Measurements from ENCODE around the gene CGREF1.
A peak's percentile ranks its signal among the peaks of the same experiment; 100 is the strongest.

Gene CGREF1

GRCh38 chr2:27097341-27097740 lies 21.6 kb downstream of the CGREF1 start:
- Histone ChIP-seq H3K4me3 (replicated peaks; ENCODE audit: low read depth, low read length) (no peak overlapping the region), H3K36me3 (ENCODE audit: control insufficient read depth, insufficient read depth, low read length) (no peaks in the 10 kb centered on the region), H3K27me3 (replicated peaks; ENCODE audit: control insufficient read depth, insufficient read depth, low read length) (no peaks in the 10 kb centered on the region)
- DNase-seq (ENCODE audit: extremely low read depth, insufficient read length): no peak
- TF ChIP-seq CTCF (IDR thresholded peaks at IDR 0.05; ENCODE audit: insufficient read depth, low read length, poor library complexity, severe bottlenecking): no peak

GRCh38 chr2:27096748-27097297 lies 22.1 kb downstream of the CGREF1 start:
- no peak for DNase-seq (ENCODE audit: extremely low read depth, insufficient read length)
- Histone ChIP-seq H3K4me3 (replicated peaks; ENCODE audit: low read depth, low read length) (no peak overlapping the region), H3K27me3 (replicated peaks; ENCODE audit: control insufficient read depth, insufficient read depth, low read length) (no peaks in the 10 kb centered on the region), H3K36me3 (ENCODE audit: control insufficient read depth, insufficient read depth, low read length) (no peaks in the 10 kb centered on the region)
- no peak for TF ChIP-seq CTCF (IDR thresholded peaks at IDR 0.05; ENCODE audit: insufficient read depth, low read length, poor library complexity, severe bottlenecking)

- Histone ChIP-seq H3K36me3 (ENCODE audit: control insufficient read depth, insufficient read depth, low read length) (no peaks in the 10 kb centered on the region), H3K27me3 (replicated peaks; ENCODE audit: control insufficient read depth, insufficient read depth, low read length) (no peaks in the 10 kb centered on the region), H3K4me3 (replicated peaks; ENCODE audit: low read depth, low read length) (peak overlapping the region; percentile 6; the same call in 1 of the 2 replicates)
- TF ChIP-seq CTCF (IDR thresholded peaks at IDR 0.05; ENCODE audit: insufficient read depth, low read length, poor library complexity, severe bottlenecking): no peak
- no peak for DNase-seq (ENCODE audit: extremely low read depth, insufficient read length)
These were observed 22.9 kb downstream of the CGREF1 start for GRCh38 chr2:27095745-27096651.

- no peak for DNase-seq (ENCODE audit: extremely low read depth, insufficient read length)
- Histone ChIP-seq H3K36me3 (ENCODE audit: control insufficient read depth, insufficient read depth, low read length) (no peaks in the 10 kb centered on the region), H3K4me3 (replicated peaks; ENCODE audit: low read depth, low read length) (no peak overlapping the region), H3K27me3 (replicated peaks; ENCODE audit: control insufficient read depth, insufficient read depth, low read length) (no peaks in the 10 kb centered on the region)
- no peak for TF ChIP-seq CTCF (IDR thresholded peaks at IDR 0.05; ENCODE audit: insufficient read depth, low read length, poor library complexity, severe bottlenecking)
These were observed 23.5 kb downstream of the CGREF1 start for GRCh38 chr2:27095427-27095744.

GRCh38 chr2:27094353-27094984 lies 24.5 kb downstream of the CGREF1 start:
- TF ChIP-seq CTCF (IDR thresholded peaks at IDR 0.05; ENCODE audit: insufficient read depth, low read length, poor library complexity, severe bottlenecking): no peak
- H3K36me3 ChIP-seq (ENCODE audit: control insufficient read depth, insufficient read depth, low read length): no peaks in the 10 kb centered on the region
- DNase-seq (ENCODE audit: extremely low read depth, insufficient read length): no peak
- no peak overlapping the region for H3K4me3 ChIP-seq (replicated peaks; ENCODE audit: low read depth, low read length)
- H3K27me3 ChIP-seq (replicated peaks; ENCODE audit: control insufficient read depth, insufficient read depth, low read length): no peaks in the 10 kb centered on the region
